ENCODE results near the gene ZNF823. TPM values are rescaled to one million over a fixed set of nuclear protein-coding genes. Genes with fewer than 3 reads are reported as not detected.

Gene ZNF823
- total RNA-seq, 2 donors from 2014 or later = 9.5 to 10.6 TPM

- no peak for DNase-seq
- Mint-ChIP-seq H3K27me3 (ENCODE audit: insufficient read depth) (peaks cover 49% of the 10 kb centered on the region), H3K4me1 (peaks cover 3% of the 10 kb centered on the region), H3K27ac (no peak overlapping the region), H3K4me3 (no peak overlapping the region), H3K36me3 (ENCODE audit: low read depth) (no peaks in the 10 kb centered on the region), H3K9me3 (peaks cover 7% of the 10 kb centered on the region)
- 91 to 97% methylated on average over 6 of the region's 6 CpGs for WGBS, 2 experiments (ENCODE audit: insufficient coverage in 1 of 2, insufficient read length in 1 of 2)
- Histone ChIP-seq H3K27me3 (ENCODE audit: control insufficient read depth, insufficient read depth, low read length, poor library complexity, severe bottlenecking) (no peaks in the 10 kb centered on the region), H3K9me3 (ENCODE audit: control insufficient read depth, low read length) (peaks cover 4% of the 10 kb centered on the region), H3K4me3 (ENCODE audit: low read length) (no peak overlapping the region), H3K4me1 (ENCODE audit: control insufficient read depth, insufficient read depth, low read length) (no peaks in the 10 kb centered on the region), H3K27ac (ENCODE audit: low read depth, low read length) (no peak overlapping the region), H3K36me3 (ENCODE audit: control insufficient read depth, insufficient read depth, low read length) (no peaks in the 10 kb centered on the region), H3K9ac (ENCODE audit: extremely low read depth, low read length, poor library complexity, severe bottlenecking) (no peak overlapping the region)
- TF ChIP-seq, protein P1, sequence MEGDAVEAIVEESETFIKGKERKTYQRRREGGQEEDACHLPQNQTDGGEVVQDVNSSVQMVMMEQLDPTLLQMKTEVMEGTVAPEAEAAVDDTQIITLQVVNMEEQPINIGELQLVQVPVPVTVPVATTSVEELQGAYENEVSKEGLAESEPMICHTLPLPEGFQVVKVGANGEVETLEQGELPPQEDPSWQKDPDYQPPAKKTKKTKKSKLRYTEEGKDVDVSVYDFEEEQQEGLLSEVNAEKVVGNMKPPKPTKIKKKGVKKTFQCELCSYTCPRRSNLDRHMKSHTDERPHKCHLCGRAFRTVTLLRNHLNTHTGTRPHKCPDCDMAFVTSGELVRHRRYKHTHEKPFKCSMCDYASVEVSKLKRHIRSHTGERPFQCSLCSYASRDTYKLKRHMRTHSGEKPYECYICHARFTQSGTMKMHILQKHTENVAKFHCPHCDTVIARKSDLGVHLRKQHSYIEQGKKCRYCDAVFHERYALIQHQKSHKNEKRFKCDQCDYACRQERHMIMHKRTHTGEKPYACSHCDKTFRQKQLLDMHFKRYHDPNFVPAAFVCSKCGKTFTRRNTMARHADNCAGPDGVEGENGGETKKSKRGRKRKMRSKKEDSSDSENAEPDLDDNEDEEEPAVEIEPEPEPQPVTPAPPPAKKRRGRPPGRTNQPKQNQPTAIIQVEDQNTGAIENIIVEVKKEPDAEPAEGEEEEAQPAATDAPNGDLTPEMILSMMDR (conservative IDR thresholded peaks at IDR 0.05) = no peak
Observed at GRCh38 chr19:11698231-11698630, 40.5 kb downstream of the ZNF823 start.

DNA sequence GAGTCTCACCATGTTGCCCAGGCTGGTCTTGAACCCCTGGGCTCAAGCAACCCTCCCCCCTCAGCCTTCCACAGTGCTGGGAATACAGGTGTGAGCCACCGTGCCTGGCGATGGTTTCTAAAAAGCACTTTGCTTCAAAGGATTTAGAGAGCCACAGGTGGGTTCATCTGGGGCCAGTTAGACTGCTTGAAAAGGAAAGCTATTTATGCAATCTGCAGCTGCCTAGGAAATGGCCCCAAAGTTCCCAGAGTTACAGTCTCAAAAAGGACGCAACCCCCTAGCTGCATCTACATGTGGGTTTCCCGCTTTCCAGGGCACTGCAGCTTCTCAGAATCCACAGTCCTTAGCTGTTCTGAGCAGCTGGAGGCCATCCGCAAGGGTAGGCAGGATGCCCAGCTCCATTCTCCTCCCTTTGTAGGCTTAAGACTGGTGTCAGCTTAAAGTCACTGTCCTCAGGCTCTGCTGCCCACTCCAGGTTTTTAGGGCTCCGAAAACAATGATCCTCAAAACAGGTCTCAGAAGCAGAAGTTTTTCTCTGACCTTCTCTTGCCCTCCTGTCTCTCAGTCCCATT is 41.4 kb downstream of the ZNF823 start:
- H3K9ac ChIP-seq (ENCODE audit: extremely low read depth, low read length, poor library complexity, severe bottlenecking) = no peak overlapping the region
- Mint-ChIP-seq H3K4me3 (no peak overlapping the region), H3K36me3 (ENCODE audit: low read depth) (peaks cover 2% of the 10 kb centered on the region), H3K27ac (no peak overlapping the region), H3K27me3 (ENCODE audit: insufficient read depth) (peaks cover 52% of the 10 kb centered on the region), H3K4me1 (peaks cover 3% of the 10 kb centered on the region), H3K9me3 (peaks cover 15% of the 10 kb centered on the region)
- no peak overlapping the region for H3K4me3 ChIP-seq (ENCODE audit: low read length)
- peaks cover 8% of the 10 kb centered on the region for H3K9me3 ChIP-seq (ENCODE audit: control insufficient read depth, low read length)
- no peak overlapping the region for H3K27ac ChIP-seq (ENCODE audit: low read depth, low read length)
- H3K4me1 ChIP-seq (ENCODE audit: control insufficient read depth, insufficient read depth, low read length) = no peaks in the 10 kb centered on the region
- WGBS, 2 experiments (ENCODE audit: insufficient coverage in 1 of 2, insufficient read length in 1 of 2) = 78 to 86% methylated on average over 6 of the region's 6 CpGs
- H3K27me3 ChIP-seq (ENCODE audit: control insufficient read depth, insufficient read depth, low read length, poor library complexity, severe bottlenecking) = no peaks in the 10 kb centered on the region
- no peaks in the 10 kb centered on the region for H3K36me3 ChIP-seq (ENCODE audit: control insufficient read depth, insufficient read depth, low read length)
- TF ChIP-seq, protein P1 (conservative IDR thresholded peaks at IDR 0.05) = no peak
- DNase-seq = no peak

DNA sequence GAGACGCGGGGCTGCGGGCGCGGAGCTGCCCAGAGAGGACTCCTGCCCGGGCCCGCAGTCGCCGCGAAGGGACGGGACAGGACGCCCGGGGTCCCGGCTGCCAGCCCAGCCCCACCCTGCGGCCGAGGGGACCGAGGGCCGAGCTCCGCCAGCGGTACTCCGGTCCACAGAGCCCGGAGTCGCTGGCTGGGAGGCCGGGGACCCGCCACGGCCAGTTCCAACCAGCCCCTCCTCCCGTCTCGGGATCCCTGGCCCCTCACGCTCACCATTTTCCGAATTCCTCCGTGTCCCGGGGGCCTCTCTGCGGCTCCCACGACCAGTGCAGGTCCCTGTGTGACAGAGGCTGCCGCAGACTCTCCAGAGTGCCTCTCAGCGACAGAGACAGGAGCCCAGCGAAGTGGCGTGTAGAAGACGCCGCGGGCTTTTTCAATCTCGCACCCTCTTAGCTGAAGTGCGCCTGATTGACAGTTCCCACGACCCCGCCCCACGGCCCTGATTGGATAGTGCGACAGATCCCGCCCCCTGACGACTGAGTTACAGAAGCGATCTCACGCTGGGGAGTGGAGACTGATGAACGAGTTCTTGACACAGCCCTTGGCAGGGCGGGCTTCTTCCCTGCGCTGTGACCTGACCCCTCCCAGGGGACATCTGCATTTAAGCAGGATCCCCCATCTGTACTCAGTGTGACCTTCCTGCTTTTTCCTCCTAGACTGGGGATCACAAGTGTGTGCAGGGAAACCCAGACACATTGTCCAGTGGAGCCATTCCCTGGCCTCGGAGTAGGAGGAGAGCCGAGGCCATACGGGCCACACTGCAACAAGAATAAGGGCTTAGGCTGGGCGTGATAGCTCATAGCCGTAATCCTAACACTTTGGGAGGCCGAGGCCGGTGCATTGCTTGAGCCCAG is 44.0 kb downstream of the ZNF823 start:
- Histone ChIP-seq H3K36me3 (ENCODE audit: control insufficient read depth, insufficient read depth, low read length) (peaks cover 11% of the 10 kb centered on the region), H3K9me3 (ENCODE audit: control insufficient read depth, low read length) (peaks cover 26% of the 10 kb centered on the region), H3K4me3 (ENCODE audit: low read length) (peak overlapping the region; percentile 88), H3K4me1 (ENCODE audit: control insufficient read depth, insufficient read depth, low read length) (no peaks in the 10 kb centered on the region), H3K27ac (ENCODE audit: low read depth, low read length) (peak overlapping the region; percentile 68), H3K27me3 (ENCODE audit: control insufficient read depth, insufficient read depth, low read length, poor library complexity, severe bottlenecking) (no peaks in the 10 kb centered on the region), H3K9ac (ENCODE audit: extremely low read depth, low read length, poor library complexity, severe bottlenecking) (peak overlapping the region; percentile 93)
- Mint-ChIP-seq H3K36me3 (ENCODE audit: low read depth) (peaks cover 7% of the 10 kb centered on the region), H3K27ac (peak overlapping the region; percentile 98), H3K4me1 (peaks cover 6% of the 10 kb centered on the region), H3K4me3 (peak overlapping the region; percentile 82), H3K9me3 (peaks cover 29% of the 10 kb centered on the region), H3K27me3 (ENCODE audit: insufficient read depth) (peaks cover 49% of the 10 kb centered on the region)
- WGBS, 2 experiments (ENCODE audit: insufficient coverage in 1 of 2, insufficient read length in 1 of 2) = 9 to 14% methylated on average over 37 to 61 of the region's 61 CpGs
- TF ChIP-seq, protein P1 (conservative IDR thresholded peaks at IDR 0.05) = no peak
- DNase-seq = peak; percentile 99

Measured in endodermal cell (in vitro differentiated cells).